Left lobe of liver (tissue), 1 donor: ENCODE measurements around the gene HSP90AB1. TPM values are rescaled to one million over a fixed set of nuclear protein-coding genes. Genes with fewer than 3 reads are reported as not detected.

Experiments used
- total RNA-seq: library from RNA; stranded (reverse); gene quantifications from one replicate; pipeline ENCODE4 v1.2.1, GENCODE V29; 2021
- donor health status: DM: no; HTN: yes; CAD: no.

HSP90AB1 gene
- total RNA-seq, 1 donor from 2014 or later, result 187 TPM

Other genes starting within 250 kb of the HSP90AB1 start
- 35.3 TPM for gene MRPL14, start 119.6 kb upstream of the HSP90AB1 start, total RNA-seq
- 38.0 TPM for gene TMEM63B, start 119.5 kb upstream of the HSP90AB1 start, total RNA-seq
- 0.18 TPM for gene CAPN11, start 88.3 kb upstream of the HSP90AB1 start, total RNA-seq
- not detected for gene MYMX, start 30.2 kb upstream of the HSP90AB1 start, total RNA-seq
- 37.5 TPM for gene SLC29A1, start 23.5 kb upstream of the HSP90AB1 start, total RNA-seq
- gene SLC35B2, start 10.4 kb downstream of the HSP90AB1 start, total RNA-seq, result 18.4 TPM
- gene NFKBIE, start 18.4 kb downstream of the HSP90AB1 start, total RNA-seq, result 2.8 TPM
- not detected for gene TMEM151B, start 23.3 kb downstream of the HSP90AB1 start, total RNA-seq
- 7.7 TPM for gene AARS2, start 66.2 kb downstream of the HSP90AB1 start, total RNA-seq
- not detected for gene SPATS1, start 95.5 kb downstream of the HSP90AB1 start, total RNA-seq
- gene CDC5L, start 140.6 kb downstream of the HSP90AB1 start, total RNA-seq, result 10.2 TPM